Prostate gland (tissue), 2 donors: ENCODE results near the gene FGF22. TPM values are rescaled to one million over a fixed set of nuclear protein-coding genes. Genes with fewer than 3 reads are reported as not detected.

Source experiments
- DNase-seq: peaks from one replicate; pipeline ENCODE4 v3.0.0-alpha.2; 2019; ENCODE audit warnings: low spot score
- H3K27ac ChIP-seq, 2 donors: fragments of 200-600 bp; sonication (generic); 2 replicates each; pipeline ENCODE4 v1.5.1; 2017 to 2019
- H3K27me3 ChIP-seq: fragments of 200-600 bp; sonication (generic); replicated peaks from 2 replicates; pipeline ENCODE4 v1.5.1; 2019; ENCODE audit not compliant: insufficient read depth
- H3K36me3 ChIP-seq, 2 donors: fragments of 200-600 bp; sonication (generic); 1 replicate in 1 of 2; 2 replicates in 1 of 2; pipeline versions ENCODE4 v1.5.1 to v1.8.1; 2017 to 2019
- H3K4me1 ChIP-seq: fragments of 200-600 bp; sonication (generic); replicated peaks from 2 replicates; pipeline ENCODE4 v1.5.1; 2019
- H3K4me3 ChIP-seq, 2 donors: fragments of 200-600 bp; sonication (generic); 2 replicates each; pipeline ENCODE4 v1.5.1; 2017 to 2019
- H3K9me3 ChIP-seq: fragments of 200-600 bp; sonication (generic); 2 replicates; pipeline ENCODE4 v1.5.1; 2017
- CTCF ChIP-seq, 4 experiments: fragments of 200-600 bp in 2 of 4; fragments of 450-650 bp in 2 of 4; sonication (generic) in 2 of 4; IDR thresholded peaks; 1 replicate in 3 of 4; 2 replicates in 1 of 4; pipeline ENCODE4 v1.5.1; 2016 to 2019; ENCODE audit warnings: antibody characterized with exemption in 4 of 4, mild to moderate bottlenecking in 2 of 4, moderate library complexity in 2 of 4
- POLR2A ChIP-seq: fragments of 450-650 bp; IDR thresholded peaks from one replicate; pipeline ENCODE4 v1.6.1; 2016; ENCODE audit warnings: antibody characterized with exemption, mild to moderate bottlenecking
- POLR2AphosphoS5 ChIP-seq: sonication (generic); formaldehyde crosslinking; IDR thresholded peaks from one replicate; pipeline ENCODE4 v1.6.1; 2017; ENCODE audit warnings: antibody characterized with exemption
- WGBS: methylation state at CpG from one replicate; pipeline ENCODE4 v1.1.5; 2018; 5-methylcytosine and 5-hydroxymethylcytosine counted together
- intact Hi-C: fragments of 100-400 bp; cut with DNase I; formaldehyde crosslinking; loops from one replicate; pipeline ENCODE4 v1.14.2; 2022
- total RNA-seq, 2 donors: library from RNA; depleted of rRNA; stranded (reverse); fragments of >200 nt; gene quantifications; one replicate each; pipeline ENCODE4 v1.1.0, GENCODE V29; 2016

FGF22 gene
- total RNA-seq, 2 donors from 2014 or later = 4.4 TPM; not detected in 1

GRCh38 chr19:610801-611480, 28.7 kb upstream of the FGF22 start:
- 31% methylated on average over 30 of the region's 36 CpGs for WGBS
- DNase-seq = no peak
- no peak overlapping the region for H3K27ac ChIP-seq

GRCh38 chr19:611481-611868, 28.2 kb upstream of the FGF22 start:
- 53% methylated on average over 13 of the region's 13 CpGs for WGBS
- no peak overlapping the region for H3K27ac ChIP-seq
- TF ChIP-seq POLR2A (no peak), CTCF (IDR thresholded peaks at IDR 0.05) (no peak), POLR2AphosphoS5 (no peak)

More at GRCh38 chr19:610801-611480, 28.7 kb upstream of the FGF22 start:
- Histone ChIP-seq H3K27me3 (no peaks in the 10 kb centered on the region), H3K4me1 (no peaks in the 10 kb centered on the region), H3K4me3 (no peak overlapping the region), H3K36me3 (no peaks in the 10 kb centered on the region), H3K9me3 (no peaks in the 10 kb centered on the region)
- TF ChIP-seq POLR2A = no peak
- no peak for TF ChIP-seq CTCF (IDR thresholded peaks at IDR 0.05)
- TF ChIP-seq POLR2AphosphoS5 = no peak
- intact Hi-C loops = no loop called here

GRCh38 chr19:612941-613340, 26.7 kb upstream of the FGF22 start:
- Histone ChIP-seq H3K27me3 (no peaks in the 10 kb centered on the region), H3K9me3 (no peaks in the 10 kb centered on the region), H3K4me1 (no peaks in the 10 kb centered on the region), H3K36me3 (no peaks in the 10 kb centered on the region), H3K4me3 (no peak overlapping the region), H3K27ac (no peak overlapping the region)
- no peak for DNase-seq
- TF ChIP-seq POLR2A (no peak), POLR2AphosphoS5 (no peak), CTCF (IDR thresholded peaks at IDR 0.05) (no peak)
- intact Hi-C loops = no loop called here
- 90% methylated on average over 32 of the region's 33 CpGs for WGBS

More at GRCh38 chr19:611481-611868, 28.2 kb upstream of the FGF22 start:
- intact Hi-C loops = no loop called here
- Histone ChIP-seq H3K9me3 (no peaks in the 10 kb centered on the region), H3K4me3 (no peak overlapping the region), H3K27me3 (no peaks in the 10 kb centered on the region), H3K36me3 (no peaks in the 10 kb centered on the region), H3K4me1 (no peaks in the 10 kb centered on the region)
- no peak for DNase-seq

- 90% methylated on average over 38 of the region's 54 CpGs for WGBS
- no peak for TF ChIP-seq POLR2AphosphoS5
- TF ChIP-seq POLR2A = no peak
- TF ChIP-seq CTCF (IDR thresholded peaks at IDR 0.05) = no peak
- intact Hi-C loops = no loop called here
- no peaks in the 10 kb centered on the region for H3K27me3 ChIP-seq
- H3K4me3 ChIP-seq = no peak overlapping the region
- no peaks in the 10 kb centered on the region for H3K4me1 ChIP-seq
- no peak for DNase-seq
- H3K27ac ChIP-seq = no peak overlapping the region
- H3K9me3 ChIP-seq = no peaks in the 10 kb centered on the region
- no peaks in the 10 kb centered on the region for H3K36me3 ChIP-seq
Measured at GRCh38 chr19:613732-614567, 25.7 kb upstream of the FGF22 start.
